K562 (cell line): ENCODE data around the gene E2F3. TPM values are rescaled to one million over a fixed set of nuclear protein-coding genes. Genes with fewer than 3 reads are reported as not detected.

Experiments used
- CBFA2T2 ChIP-seq: fragments of 450-650 bp; conservative IDR thresholded peaks from 2 replicates; pipeline ENCODE4 v1.6.1; 2017; ENCODE audit warnings: mild to moderate bottlenecking
- HDAC1 ChIP-seq, 2 experiments: fragments of 450-650 bp; IDR thresholded peaks; 2 replicates each; pipeline ENCODE4 v1.6.1; 2016 to 2017; ENCODE audit warnings: inconsistent platforms in 1 of 2, mild to moderate bottlenecking in 1 of 2, moderate library complexity in 1 of 2
- MTA3 ChIP-seq: fragments of 450-650 bp; formaldehyde crosslinking; IDR thresholded peaks from 2 replicates; pipeline ENCODE4 v1.6.1; 2017; ENCODE audit warnings: mild to moderate bottlenecking, borderline replicate concordance
- NR2F6 ChIP-seq: fragments of 450-650 bp; formaldehyde crosslinking; IDR thresholded peaks from 2 replicates; pipeline ENCODE4 v1.4.0; 2020; ENCODE audit warnings: mild to moderate bottlenecking
- NR4A1 ChIP-seq, 2 experiments: fragments of 250-450 bp in 1 of 2; fragments of 450-650 bp in 1 of 2; sonication (Bioruptor Pico) in 1 of 2; IDR thresholded peaks; 2 replicates each; pipeline versions ENCODE4 v1.4.0 to v1.6.1; 2016 to 2020; ENCODE audit warnings: mild to moderate bottlenecking in 2 of 2, missing compliant biosample characterization in 1 of 2, missing genetic modification characterization in 1 of 2, moderate library complexity in 1 of 2
- RBBP5 ChIP-seq: fragments of 200-600 bp; sonication (generic); IDR thresholded peaks from 2 replicates; pipeline ENCODE4 v1.6.1; 2012; ENCODE audit warnings: borderline replicate concordance, mild to moderate bottlenecking, low read length, control low read depth, inconsistent platforms; ENCODE audit not compliant: insufficient read depth, poor library complexity, severe bottlenecking
- SMARCA4 ChIP-seq: fragments of 450-650 bp; IDR thresholded peaks from 2 replicates; pipeline ENCODE4 v1.6.1; 2016
- SOX6 ChIP-seq: fragments of 450-650 bp; IDR thresholded peaks from 2 replicates; pipeline ENCODE4 v1.6.1; 2014; ENCODE audit warnings: mild to moderate bottlenecking
- XRCC4 ChIP-seq: IDR thresholded peaks from one replicate; pipeline ENCODE4 v1.6.1; 2011; ENCODE audit not compliant: insufficient read depth, insufficient read length; ENCODE audit errors: extremely low read depth
- polyA plus RNA-seq, 8 experiments: library from polyadenylated mRNA; depleted of rRNA in 4 of 8; stranded (reverse) in 5 of 8; unstranded in 3 of 8; fragments of >200 nt; fragmentation: Nextera tagmentation in 2 of 8; fragmentation: Illumina TruSeq in 1 of 8; extraction: Ambion mirVana in 2 of 8; extraction: Trizol in 1 of 8; gene quantifications; 2 replicates each; pipeline versions ENCODE4 v1.2.1 to v1.2.3, GENCODE V29; 2011 to 2014; ENCODE audit warnings: inconsistent platforms in 1 of 8, missing spikeins in 1 of 8
- total RNA-seq, 7 experiments: library from RNA; depleted of rRNA in 6 of 7; stranded (reverse); fragments of >200 nt in 6 of 7; fragmentation: Illumina TruSeq in 2 of 7; extraction: Trizol in 2 of 7; gene quantifications; 2 replicates each; pipeline versions ENCODE4 v1.2.1 to v1.2.3, GENCODE V29; 2011 to 2021; ENCODE audit warnings: low replicate concordance in 1 of 7
- TF ChIP-seq, protein P1 (sequence below): sonication (generic); formaldehyde crosslinking; IDR thresholded peaks from 2 replicates; pipeline ENCODE4 v1.4.0; 2020; ENCODE audit warnings: mild to moderate bottlenecking, missing genetic modification reagents
- TF ChIP-seq, protein P2 (sequence below): fragments of 450-650 bp; IDR thresholded peaks from 2 replicates; pipeline ENCODE4 v1.6.1; 2016; ENCODE audit warnings: low read depth
- TF ChIP-seq, protein P3 (sequence below), 2 experiments: fragments of 450-650 bp; IDR thresholded peaks; 2 replicates each; pipeline ENCODE4 v1.6.1; 2016
- TF ChIP-seq, protein P4 (sequence below): fragments of 450-650 bp; conservative IDR thresholded peaks from 2 replicates; pipeline ENCODE4 v1.6.1; 2016; ENCODE audit warnings: missing genetic modification characterization, low read depth, mild to moderate bottlenecking, missing compliant biosample characterization, moderate library complexity

E2F3 gene
- total and polyA plus RNA-seq, 9 of the 15 experiments (the other 6 are each of a cell fraction or from before 2014, with no cell fraction given), result 11.1 to 44.7 (median 27.2) TPM

- TF ChIP-seq, protein P1, sequence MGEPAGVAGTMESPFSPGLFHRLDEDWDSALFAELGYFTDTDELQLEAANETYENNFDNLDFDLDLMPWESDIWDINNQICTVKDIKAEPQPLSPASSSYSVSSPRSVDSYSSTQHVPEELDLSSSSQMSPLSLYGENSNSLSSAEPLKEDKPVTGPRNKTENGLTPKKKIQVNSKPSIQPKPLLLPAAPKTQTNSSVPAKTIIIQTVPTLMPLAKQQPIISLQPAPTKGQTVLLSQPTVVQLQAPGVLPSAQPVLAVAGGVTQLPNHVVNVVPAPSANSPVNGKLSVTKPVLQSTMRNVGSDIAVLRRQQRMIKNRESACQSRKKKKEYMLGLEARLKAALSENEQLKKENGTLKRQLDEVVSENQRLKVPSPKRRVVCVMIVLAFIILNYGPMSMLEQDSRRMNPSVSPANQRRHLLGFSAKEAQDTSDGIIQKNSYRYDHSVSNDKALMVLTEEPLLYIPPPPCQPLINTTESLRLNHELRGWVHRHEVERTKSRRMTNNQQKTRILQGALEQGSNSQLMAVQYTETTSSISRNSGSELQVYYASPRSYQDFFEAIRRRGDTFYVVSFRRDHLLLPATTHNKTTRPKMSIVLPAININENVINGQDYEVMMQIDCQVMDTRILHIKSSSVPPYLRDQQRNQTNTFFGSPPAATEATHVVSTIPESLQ (CRISPR knock-in tag), result no peak; the same call in 1 of the 2 replicates
- TF ChIP-seq CBFA2T2 (peak; percentile 82), NR4A1 (CRISPR knock-in tag; IDR thresholded peaks at IDR 0.05) (no peak), NR4A1 (tag; IDR thresholded peaks at IDR 0.05) (no peak), NR2F6 (0 out of 2 replicates have a peak, but pooled peaks have one; percentile 16), XRCC4 (no peak), RBBP5 (peak; percentile 53), SOX6 (peak; percentile 94), MTA3 (peak; percentile 92), SMARCA4 (peak; percentile 100), HDAC1 (IDR thresholded peaks at IDR 0.05) (peak in 1 of 2 experiments; percentile 88; a peak in 2 of 4 replicates)
- TF ChIP-seq, protein P2, sequence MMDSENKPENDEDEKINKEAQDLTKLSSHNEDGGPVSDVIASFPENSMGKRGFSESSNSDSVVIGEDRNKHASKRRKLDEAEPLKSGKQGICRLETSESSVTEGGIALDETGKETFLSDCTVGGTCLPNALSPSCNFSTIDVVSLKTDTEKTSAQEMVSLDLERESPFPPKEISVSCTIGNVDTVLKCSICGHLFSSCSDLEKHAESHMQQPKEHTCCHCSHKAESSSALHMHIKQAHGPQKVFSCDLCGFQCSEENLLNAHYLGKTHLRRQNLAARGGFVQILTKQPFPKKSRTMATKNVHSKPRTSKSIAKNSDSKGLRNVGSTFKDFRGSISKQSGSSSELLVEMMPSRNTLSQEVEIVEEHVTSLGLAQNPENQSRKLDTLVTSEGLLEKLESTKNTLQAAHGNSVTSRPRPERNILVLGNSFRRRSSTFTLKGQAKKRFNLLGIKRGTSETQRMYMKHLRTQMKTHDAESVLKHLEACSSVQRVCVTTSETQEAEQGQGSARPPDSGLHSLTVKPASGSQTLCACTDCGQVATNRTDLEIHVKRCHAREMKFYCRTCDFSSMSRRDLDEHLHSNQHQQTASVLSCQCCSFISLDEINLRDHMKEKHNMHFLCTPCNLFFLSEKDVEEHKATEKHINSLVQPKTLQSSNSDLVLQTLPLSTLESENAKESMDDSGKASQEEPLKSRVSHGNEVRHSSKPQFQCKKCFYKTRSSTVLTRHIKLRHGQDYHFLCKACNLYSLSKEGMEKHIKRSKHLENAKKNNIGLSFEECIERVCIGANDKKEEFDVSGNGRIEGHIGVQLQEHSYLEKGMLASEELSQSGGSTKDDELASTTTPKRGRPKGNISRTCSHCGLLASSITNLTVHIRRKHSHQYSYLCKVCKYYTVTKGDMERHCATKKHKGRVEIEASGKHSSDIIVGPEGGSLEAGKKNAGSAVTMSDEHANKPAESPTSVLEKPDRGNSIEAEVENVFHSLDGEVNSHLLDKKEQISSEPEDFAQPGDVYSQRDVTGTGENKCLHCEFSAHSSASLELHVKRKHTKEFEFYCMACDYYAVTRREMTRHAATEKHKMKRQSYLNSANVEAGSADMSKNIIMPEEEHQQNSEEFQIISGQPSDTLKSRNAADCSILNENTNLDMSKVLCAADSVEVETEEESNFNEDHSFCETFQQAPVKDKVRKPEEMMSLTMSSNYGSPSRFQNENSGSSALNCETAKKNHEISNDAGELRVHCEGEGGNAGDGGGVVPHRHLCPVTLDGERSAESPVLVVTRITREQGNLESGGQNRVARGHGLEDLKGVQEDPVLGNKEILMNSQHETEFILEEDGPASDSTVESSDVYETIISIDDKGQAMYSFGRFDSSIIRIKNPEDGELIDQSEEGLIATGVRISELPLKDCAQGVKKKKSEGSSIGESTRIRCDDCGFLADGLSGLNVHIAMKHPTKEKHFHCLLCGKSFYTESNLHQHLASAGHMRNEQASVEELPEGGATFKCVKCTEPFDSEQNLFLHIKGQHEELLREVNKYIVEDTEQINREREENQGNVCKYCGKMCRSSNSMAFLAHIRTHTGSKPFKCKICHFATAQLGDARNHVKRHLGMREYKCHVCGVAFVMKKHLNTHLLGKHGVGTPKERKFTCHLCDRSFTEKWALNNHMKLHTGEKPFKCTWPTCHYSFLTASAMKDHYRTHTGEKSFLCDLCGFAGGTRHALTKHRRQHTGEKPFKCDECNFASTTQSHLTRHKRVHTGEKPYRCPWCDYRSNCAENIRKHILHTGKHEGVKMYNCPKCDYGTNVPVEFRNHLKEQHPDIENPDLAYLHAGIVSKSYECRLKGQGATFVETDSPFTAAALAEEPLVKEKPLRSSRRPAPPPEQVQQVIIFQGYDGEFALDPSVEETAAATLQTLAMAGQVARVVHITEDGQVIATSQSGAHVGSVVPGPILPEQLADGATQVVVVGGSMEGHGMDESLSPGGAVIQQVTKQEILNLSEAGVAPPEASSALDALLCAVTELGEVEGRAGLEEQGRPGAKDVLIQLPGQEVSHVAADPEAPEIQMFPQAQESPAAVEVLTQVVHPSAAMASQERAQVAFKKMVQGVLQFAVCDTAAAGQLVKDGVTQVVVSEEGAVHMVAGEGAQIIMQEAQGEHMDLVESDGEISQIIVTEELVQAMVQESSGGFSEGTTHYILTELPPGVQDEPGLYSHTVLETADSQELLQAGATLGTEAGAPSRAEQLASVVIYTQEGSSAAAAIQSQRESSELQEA, result 0 out of 2 replicates have a peak, but pooled peaks have one; percentile 19
- TF ChIP-seq, protein P3, sequence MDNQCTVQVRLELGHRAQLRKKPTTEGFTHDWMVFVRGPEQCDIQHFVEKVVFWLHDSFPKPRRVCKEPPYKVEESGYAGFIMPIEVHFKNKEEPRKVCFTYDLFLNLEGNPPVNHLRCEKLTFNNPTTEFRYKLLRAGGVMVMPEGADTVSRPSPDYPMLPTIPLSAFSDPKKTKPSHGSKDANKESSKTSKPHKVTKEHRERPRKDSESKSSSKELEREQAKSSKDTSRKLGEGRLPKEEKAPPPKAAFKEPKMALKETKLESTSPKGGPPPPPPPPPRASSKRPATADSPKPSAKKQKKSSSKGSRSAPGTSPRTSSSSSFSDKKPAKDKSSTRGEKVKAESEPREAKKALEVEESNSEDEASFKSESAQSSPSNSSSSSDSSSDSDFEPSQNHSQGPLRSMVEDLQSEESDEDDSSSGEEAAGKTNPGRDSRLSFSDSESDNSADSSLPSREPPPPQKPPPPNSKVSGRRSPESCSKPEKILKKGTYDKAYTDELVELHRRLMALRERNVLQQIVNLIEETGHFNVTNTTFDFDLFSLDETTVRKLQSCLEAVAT (IDR thresholded peaks at IDR 0.05), result peak; percentile 79; a peak in 3 of 4 replicates
- TF ChIP-seq, protein P4, sequence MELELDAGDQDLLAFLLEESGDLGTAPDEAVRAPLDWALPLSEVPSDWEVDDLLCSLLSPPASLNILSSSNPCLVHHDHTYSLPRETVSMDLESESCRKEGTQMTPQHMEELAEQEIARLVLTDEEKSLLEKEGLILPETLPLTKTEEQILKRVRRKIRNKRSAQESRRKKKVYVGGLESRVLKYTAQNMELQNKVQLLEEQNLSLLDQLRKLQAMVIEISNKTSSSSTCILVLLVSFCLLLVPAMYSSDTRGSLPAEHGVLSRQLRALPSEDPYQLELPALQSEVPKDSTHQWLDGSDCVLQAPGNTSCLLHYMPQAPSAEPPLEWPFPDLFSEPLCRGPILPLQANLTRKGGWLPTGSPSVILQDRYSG (tag), result no peak; the same call in 1 of the 2 replicates
These were observed 56.6 kb downstream of the E2F3 start (continued) for GRCh38 chr6:20458027-20458894.
